Ishikawa (cell line): ENCODE results near the gene THSD4.

Experiments
- CREB1 ChIP-seq: IDR thresholded peaks from 2 replicates; pipeline ENCODE4 v1.6.1; 2012; ENCODE audit warnings: low read depth
- EGR1 ChIP-seq: IDR thresholded peaks from 2 replicates; pipeline ENCODE4 v1.6.1; 2012
- EP300 ChIP-seq: IDR thresholded peaks from 2 replicates; pipeline ENCODE4 v1.6.1; 2012; ENCODE audit warnings: borderline replicate concordance
- FOXM1 ChIP-seq: IDR thresholded peaks from 2 replicates; pipeline ENCODE4 v1.6.1; 2012; ENCODE audit warnings: low read depth, borderline replicate concordance
- YY1 ChIP-seq: IDR thresholded peaks from 2 replicates; pipeline ENCODE4 v1.6.1; 2012; ENCODE audit warnings: low read depth
- TF ChIP-seq, protein P1 (sequence below): IDR thresholded peaks from 2 replicates; pipeline ENCODE4 v1.6.1; 2012

DNA sequence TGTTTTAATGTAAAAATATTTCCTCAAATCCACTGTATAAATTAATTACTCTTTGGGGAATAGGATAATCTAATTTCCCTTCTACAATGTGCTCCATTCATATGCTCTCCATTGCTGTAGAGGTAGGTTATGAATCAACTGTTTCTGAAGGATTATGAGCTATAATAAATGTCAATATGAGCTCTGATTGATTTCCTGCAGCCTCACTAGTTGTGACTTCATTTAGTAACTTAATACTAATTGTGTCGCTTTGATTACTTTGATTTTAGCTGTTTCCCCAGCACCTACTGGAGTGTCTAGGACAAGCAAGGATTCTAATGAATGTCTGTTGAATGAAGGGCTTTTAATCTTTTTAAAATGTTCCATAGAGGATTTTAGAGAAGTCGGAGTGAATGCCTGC is 458.3 kb downstream of the THSD4 start:
- TF ChIP-seq EP300 (no peak), EGR1 (no peak), FOXM1 (no peak), CREB1 (no peak), YY1 (no peak)
- TF ChIP-seq, protein P1, sequence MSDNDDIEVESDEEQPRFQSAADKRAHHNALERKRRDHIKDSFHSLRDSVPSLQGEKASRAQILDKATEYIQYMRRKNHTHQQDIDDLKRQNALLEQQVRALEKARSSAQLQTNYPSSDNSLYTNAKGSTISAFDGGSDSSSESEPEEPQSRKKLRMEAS, result no peak
